ENCODE data around the gene NRG2.

The NRG2 gene

DNA sequence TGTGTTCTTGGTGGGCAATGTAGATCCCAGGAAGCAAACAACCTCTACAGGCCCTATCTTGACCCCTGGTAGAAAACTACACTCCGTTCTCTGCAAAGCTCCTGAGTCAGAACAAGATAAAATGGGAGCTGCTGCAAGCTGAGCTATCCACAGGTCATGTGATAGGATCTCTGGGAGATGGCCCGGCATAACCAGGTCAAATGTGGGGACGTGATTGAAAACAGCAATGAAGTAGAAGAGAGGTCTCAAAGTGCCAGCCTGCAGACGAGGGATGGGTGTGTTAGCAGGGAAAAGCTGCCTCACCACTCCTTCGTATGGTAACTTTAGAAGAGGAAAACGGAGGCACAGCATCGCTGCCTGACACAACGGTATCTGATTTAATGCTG, 25.0 kb downstream of the NRG2 start:
- Histone ChIP-seq H3K4me3 (replicated peaks; ENCODE audit: insufficient read depth, low read length) (no peak overlapping the region), H3K27ac (replicated peaks) (no peak overlapping the region), H3K27me3 (ENCODE audit: insufficient read depth, poor library complexity, severe bottlenecking) (no peaks in the 10 kb centered on the region)
- TF ChIP-seq GABPA (IDR thresholded peaks at IDR 0.05; ENCODE audit: low read depth) (no peak), POLR2AphosphoS5 (IDR thresholded peaks at IDR 0.05; ENCODE audit: low read depth) (no peak), SPI1 (IDR thresholded peaks at IDR 0.05; ENCODE audit: borderline replicate concordance, low read depth) (no peak), CTCF (IDR thresholded peaks at IDR 0.05; ENCODE audit: insufficient read depth, low read length) (no peak)
- TF ChIP-seq, protein P1, sequence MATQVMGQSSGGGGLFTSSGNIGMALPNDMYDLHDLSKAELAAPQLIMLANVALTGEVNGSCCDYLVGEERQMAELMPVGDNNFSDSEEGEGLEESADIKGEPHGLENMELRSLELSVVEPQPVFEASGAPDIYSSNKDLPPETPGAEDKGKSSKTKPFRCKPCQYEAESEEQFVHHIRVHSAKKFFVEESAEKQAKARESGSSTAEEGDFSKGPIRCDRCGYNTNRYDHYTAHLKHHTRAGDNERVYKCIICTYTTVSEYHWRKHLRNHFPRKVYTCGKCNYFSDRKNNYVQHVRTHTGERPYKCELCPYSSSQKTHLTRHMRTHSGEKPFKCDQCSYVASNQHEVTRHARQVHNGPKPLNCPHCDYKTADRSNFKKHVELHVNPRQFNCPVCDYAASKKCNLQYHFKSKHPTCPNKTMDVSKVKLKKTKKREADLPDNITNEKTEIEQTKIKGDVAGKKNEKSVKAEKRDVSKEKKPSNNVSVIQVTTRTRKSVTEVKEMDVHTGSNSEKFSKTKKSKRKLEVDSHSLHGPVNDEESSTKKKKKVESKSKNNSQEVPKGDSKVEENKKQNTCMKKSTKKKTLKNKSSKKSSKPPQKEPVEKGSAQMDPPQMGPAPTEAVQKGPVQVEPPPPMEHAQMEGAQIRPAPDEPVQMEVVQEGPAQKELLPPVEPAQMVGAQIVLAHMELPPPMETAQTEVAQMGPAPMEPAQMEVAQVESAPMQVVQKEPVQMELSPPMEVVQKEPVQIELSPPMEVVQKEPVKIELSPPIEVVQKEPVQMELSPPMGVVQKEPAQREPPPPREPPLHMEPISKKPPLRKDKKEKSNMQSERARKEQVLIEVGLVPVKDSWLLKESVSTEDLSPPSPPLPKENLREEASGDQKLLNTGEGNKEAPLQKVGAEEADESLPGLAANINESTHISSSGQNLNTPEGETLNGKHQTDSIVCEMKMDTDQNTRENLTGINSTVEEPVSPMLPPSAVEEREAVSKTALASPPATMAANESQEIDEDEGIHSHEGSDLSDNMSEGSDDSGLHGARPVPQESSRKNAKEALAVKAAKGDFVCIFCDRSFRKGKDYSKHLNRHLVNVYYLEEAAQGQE (IDR thresholded peaks at IDR 0.05; ENCODE audit: insufficient replicate concordance, low read depth) = no peak
- no peak for DNase-seq (ENCODE audit: low read depth in 1 of 2, low spot score in 1 of 2)

- no peaks in the 10 kb centered on the region for H3K27me3 ChIP-seq (ENCODE audit: insufficient read depth, poor library complexity, severe bottlenecking)
- DNase-seq (ENCODE audit: low read depth in 1 of 2, low spot score in 1 of 2) = no peak
- no peak overlapping the region for H3K4me3 ChIP-seq (replicated peaks; ENCODE audit: insufficient read depth, low read length)
- H3K27ac ChIP-seq (replicated peaks) = no peak overlapping the region
- TF ChIP-seq SPI1 (IDR thresholded peaks at IDR 0.05; ENCODE audit: borderline replicate concordance, low read depth) (no peak), POLR2AphosphoS5 (IDR thresholded peaks at IDR 0.05; ENCODE audit: low read depth) (no peak), GABPA (IDR thresholded peaks at IDR 0.05; ENCODE audit: low read depth) (no peak), CTCF (IDR thresholded peaks at IDR 0.05; ENCODE audit: insufficient read depth, low read length) (no peak)
- TF ChIP-seq, protein P1 (IDR thresholded peaks at IDR 0.05; ENCODE audit: insufficient replicate concordance, low read depth) = no peak
These were observed 25.6 kb downstream of the NRG2 start for GRCh38 chr5:140017397-140018095.

DNA sequence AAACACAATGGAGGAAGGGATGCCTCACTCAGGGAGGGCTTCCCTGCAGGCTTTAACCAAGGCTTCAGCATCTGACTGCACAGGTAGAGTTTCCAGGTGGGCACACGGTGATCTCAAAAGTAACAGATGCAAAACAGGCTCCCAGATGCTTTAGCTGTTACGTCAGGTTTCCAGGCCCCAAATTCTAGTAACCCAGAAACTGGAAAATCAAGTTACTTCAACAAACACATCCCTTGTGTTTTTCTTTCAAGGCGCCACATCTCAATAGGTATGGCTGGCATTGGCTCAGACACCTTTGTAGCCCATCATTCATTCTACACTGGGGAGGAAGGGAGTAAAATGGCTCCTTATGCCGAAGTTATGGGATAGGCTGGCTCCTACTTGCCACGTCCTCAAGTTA, 27.4 kb downstream of the NRG2 start:
- DNase-seq (ENCODE audit: low read depth in 1 of 2, low spot score in 1 of 2) = no peak
- no peaks in the 10 kb centered on the region for H3K27me3 ChIP-seq (ENCODE audit: insufficient read depth, poor library complexity, severe bottlenecking)
- TF ChIP-seq POLR2AphosphoS5 (IDR thresholded peaks at IDR 0.05; ENCODE audit: low read depth) (no peak), GABPA (IDR thresholded peaks at IDR 0.05; ENCODE audit: low read depth) (no peak), CTCF (IDR thresholded peaks at IDR 0.05; ENCODE audit: insufficient read depth, low read length) (no peak), SPI1 (IDR thresholded peaks at IDR 0.05; ENCODE audit: borderline replicate concordance, low read depth) (no peak)
- TF ChIP-seq, protein P1 (IDR thresholded peaks at IDR 0.05; ENCODE audit: insufficient replicate concordance, low read depth) = no peak
- H3K27ac ChIP-seq (replicated peaks) = no peak overlapping the region
- no peak overlapping the region for H3K4me3 ChIP-seq (replicated peaks; ENCODE audit: insufficient read depth, low read length)

Measured in HL-60 (cell line).